Hematopoietic multipotent progenitor cell treated with erythropoietin and hydrocortisone succinate and interleukin-3 and kit ligand, for 4 days (in vitro differentiated cells): ENCODE results near the gene C2orf92.
"Not testable (repeated sequence)": the region's sequence is repeated elsewhere in the genome, so short reads cannot be mapped to it uniquely, and the experiment has no call there.

ENCODE experiments used
- DNase-seq: peaks from one replicate; pipeline ENCODE4 v3.0.0-alpha.2; 2015

The C2orf92 gene

GRCh38 chr2:97695744-97696143 is 26.2 kb downstream of the C2orf92 start:
- no peak for DNase-seq

GRCh38 chr2:97697252-97698235 is 28.0 kb downstream of the C2orf92 start:
- DNase-seq = peak; percentile 93

DNA sequence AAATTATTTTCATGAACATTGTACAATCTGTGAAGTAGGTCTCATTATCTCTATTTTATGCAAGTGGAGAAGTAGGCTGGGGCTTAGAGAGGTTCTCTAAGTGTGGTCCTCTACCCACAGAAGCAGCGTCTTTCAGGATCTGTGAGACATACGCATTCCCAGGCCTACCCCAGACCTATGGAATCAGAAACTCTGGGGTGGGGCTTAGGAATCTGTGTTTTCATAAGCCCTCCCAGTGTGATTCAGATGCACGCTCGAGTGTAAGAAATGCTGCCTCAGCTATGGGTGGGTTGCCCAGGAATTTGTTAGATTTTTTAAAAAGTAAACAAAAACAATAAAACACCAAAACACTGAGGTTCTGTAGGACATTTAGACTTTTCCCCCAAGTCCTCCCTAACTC is 29.0 kb downstream of the C2orf92 start:
- DNase-seq = no peak

- peak; percentile 88 for DNase-seq
Measured at GRCh38 chr2:97699765-97700444, 30.4 kb downstream of the C2orf92 start.

DNA sequence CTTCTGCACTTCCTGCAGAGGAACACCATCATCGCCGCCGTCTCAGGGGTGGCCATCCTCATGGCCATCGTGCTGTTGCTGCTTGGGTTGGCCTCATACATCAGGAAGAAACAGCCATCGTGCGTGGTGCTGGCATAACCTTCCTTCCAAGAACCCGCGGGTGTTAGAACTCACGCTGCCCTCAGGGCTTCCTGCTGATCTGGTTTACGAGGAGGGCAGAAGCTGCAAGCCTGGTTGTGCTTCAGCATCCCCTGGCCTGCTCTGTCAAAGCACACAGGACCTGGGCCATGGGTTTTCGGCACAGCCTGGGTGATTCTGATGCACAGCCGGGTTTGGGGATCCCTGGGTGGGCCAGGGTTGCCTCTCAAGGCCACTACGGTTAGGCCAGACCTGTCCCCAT is 31.7 kb downstream of the C2orf92 start:
- DNase-seq = no peak

DNA sequence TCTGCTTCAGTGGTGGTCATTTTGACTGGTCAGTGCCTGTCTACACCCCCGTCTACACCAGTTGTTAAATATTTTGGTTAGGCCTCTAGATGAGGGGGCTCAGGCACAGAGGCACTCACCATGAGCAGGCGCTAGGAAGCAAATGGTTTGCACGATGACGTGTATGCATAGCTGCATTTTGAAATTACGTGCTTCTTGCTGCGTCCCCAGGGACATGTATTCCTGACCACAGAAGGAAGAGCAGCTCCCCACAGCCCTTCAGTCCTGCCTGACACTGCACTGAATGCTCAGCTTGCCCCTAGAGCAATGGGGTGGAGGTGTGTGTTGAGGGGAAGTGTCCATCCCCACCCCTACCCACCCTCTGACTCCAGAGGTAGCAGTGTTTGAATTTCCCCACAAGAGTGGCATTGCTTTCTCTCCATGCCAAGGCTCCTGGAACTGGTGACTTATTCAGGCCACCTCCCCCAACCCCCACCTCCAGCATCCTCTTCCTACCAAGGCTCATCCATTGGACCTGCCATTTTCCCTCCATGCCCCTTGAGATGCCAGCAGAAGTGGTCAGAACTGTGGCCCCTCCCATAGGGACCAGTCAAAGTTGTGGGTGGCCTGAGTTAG is 32.4 kb downstream of the C2orf92 start:
- DNase-seq = no peak

GRCh38 chr2:97702731-97703470 is 33.4 kb downstream of the C2orf92 start:
- DNase-seq = no peak

DNA sequence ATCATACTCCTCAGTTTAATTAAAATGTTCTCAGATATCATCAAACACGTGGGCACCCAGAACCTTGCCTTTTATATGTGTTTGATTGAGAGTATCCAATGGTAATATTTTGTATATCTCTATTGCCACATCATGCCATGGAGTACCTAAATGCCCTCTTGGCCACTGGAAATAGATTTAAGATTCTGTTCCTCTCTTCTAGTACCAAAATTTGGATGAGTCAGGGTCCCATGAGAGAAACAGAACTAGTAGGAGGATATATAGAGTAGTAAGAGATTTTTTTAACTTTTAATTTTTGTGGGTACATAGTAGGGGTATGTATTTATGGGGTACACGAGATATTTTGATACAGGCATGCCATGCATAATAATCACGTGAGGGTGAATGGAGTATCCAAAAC is 34.2 kb downstream of the C2orf92 start:
- no peak for DNase-seq

DNA sequence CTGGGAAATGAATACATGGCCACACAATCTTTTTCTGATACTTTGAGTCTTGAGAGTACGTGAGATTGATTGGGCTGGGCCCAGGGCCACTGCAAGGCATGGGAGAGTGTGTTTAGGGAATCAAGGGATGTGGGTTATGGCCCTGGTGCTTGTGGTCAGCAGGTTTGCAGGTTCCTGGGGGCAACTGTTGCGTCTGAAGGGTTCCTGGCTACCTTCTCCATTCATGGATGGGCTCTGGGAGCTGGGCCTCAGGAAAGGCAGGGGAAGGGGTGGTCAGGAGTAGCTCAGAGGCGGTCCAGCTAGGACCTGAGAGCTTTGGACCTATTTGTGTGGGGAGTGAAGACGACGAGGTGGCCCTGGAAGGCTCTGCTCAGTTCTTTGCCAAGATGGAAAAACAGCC is 35.5 kb downstream of the C2orf92 start:
- DNase-seq = no peak

- no peak for DNase-seq
Measured at GRCh38 chr2:97706112-97706511, 36.6 kb downstream of the C2orf92 start.

GRCh38 chr2:97706708-97707345 is 37.3 kb downstream of the C2orf92 start:
- DNase-seq = no peak

- no peak for DNase-seq
Measured at GRCh38 chr2:97707362-97708047, 38.0 kb downstream of the C2orf92 start.

GRCh38 chr2:97708048-97708380 is 38.5 kb downstream of the C2orf92 start:
- DNase-seq = peak; percentile 26

DNA sequence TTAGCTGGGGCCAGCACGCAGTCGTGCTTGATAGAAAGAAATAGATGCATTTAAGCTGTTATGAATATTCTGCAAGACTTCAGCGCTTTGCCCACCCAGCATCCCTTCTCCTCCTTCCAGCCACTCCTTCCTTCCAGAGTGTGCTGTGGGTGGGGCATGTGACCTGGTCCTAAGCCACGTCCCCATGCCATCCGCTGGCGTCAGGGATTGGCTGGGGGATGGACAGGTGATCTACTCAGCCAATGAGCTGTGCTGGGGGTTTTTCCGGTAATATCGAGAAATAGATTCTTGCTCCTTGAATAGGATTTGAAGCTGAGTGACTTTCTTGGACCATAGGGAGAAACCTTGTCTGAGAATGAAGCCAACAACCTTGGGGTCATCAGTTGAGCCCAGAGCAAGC is 39.1 kb downstream of the C2orf92 start:
- DNase-seq = no peak

GRCh38 chr2:97711394-97711711 is 41.8 kb downstream of the C2orf92 start:
- DNase-seq = no peak

GRCh38 chr2:97712175-97712574 is 42.7 kb downstream of the C2orf92 start:
- not testable (repeated sequence) for DNase-seq

GRCh38 chr2:97712693-97713295 is 43.3 kb downstream of the C2orf92 start:
- DNase-seq = no peak

GRCh38 chr2:97713296-97714083 is 44.0 kb downstream of the C2orf92 start, which contains the start of gene ZAP70:
Gene ZAP70 (plus strand): TSS chr2:97713576. CDS start chr2:97724037, 10,461 bp downstream.
- DNase-seq = no peak

- DNase-seq = no peak
Measured at GRCh38 chr2:97714084-97714949, 44.8 kb downstream of the C2orf92 start.
